GM18502 (cell line): ENCODE results near the gene PDCD1.

Source experiments
- ATAC-seq: cut with Tn5 transposase; IDR thresholded peaks from one replicate; pipeline ENCODE4 v1.9.1; 2021; ENCODE audit warnings: mild to moderate bottlenecking; ENCODE audit not compliant: unreplicated experiment, poor library complexity

Gene PDCD1

GRCh38 chr2:241866790-241867645 lies 8.3 kb upstream of the PDCD1 start:
- no peak for ATAC-seq

GRCh38 chr2:241865957-241866789 lies 7.5 kb upstream of the PDCD1 start:
- ATAC-seq: no peak

DNA sequence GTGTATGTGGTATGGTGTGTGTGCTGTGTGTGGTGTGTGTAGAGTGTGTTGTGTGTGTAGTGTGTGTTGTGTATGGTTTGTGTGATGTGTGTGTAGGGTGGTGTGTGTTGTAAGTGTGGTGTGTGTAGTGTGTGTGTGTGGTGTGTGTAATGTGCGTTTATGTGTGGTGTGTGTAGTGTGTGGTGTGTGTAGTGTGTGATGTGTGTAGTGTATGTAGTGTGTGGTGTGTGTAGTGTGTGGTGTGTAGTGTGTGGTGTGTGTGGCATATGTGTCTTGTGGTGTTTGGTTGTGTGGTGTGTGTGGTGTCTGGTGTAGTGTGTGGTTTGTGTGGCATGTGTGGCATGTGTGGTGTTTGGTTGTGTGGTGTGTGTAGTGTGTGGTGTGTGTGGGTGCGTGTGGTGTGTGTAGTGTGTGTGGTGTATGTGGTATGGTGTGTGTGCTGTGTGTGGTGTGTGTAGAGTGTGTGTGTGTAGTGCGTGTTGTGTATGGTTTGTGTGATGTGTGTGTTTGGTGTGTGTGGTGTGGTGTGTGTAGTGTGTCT lies 6.8 kb upstream of the PDCD1 start:
- ATAC-seq: no peak

DNA sequence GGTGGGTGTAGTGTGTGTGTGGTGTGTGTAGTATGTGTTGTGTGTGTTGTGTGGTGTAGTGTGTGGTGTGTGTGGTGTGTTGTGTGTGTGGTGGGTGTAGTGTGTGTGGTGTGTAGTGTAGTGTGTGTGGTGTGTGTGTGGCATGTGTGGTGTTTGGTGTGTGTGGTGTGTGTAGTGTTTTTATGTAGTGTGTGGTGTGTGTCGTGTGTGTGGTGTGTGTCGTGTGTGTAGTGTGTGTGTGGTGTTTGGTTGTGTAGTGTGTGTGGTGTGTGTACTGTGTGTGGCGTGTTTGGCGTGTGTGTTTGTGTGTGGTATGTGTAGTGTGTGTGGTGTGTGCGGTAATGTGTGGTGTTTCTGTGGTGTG lies 6.1 kb upstream of the PDCD1 start:
- no peak for ATAC-seq

- ATAC-seq: no peak
These were observed 5.6 kb upstream of the PDCD1 start for GRCh38 chr2:241864168-241864849.

- ATAC-seq: no peak
These were observed 4.9 kb upstream of the PDCD1 start for GRCh38 chr2:241863536-241863954.

- no peak for ATAC-seq
These were observed 4.3 kb upstream of the PDCD1 start for GRCh38 chr2:241862775-241863535.

- ATAC-seq: no peak
These were observed 3.4 kb upstream of the PDCD1 start for GRCh38 chr2:241862093-241862492.

DNA sequence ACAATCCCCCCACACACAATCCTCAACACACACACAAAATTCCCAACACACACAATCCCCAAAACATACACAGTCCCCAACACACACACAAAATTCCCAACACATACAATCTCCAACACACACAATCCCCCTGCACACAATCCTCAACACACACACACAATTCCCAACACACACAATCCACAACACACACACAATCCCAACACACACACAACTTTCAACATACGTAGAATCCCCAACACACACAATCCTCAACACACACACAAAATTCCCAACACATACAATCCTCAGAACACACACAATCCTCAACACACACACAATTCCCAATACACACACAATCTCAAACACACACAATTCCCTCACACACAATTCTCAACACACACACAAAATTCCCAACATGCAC lies 2.6 kb upstream of the PDCD1 start:
- ATAC-seq: no peak

DNA sequence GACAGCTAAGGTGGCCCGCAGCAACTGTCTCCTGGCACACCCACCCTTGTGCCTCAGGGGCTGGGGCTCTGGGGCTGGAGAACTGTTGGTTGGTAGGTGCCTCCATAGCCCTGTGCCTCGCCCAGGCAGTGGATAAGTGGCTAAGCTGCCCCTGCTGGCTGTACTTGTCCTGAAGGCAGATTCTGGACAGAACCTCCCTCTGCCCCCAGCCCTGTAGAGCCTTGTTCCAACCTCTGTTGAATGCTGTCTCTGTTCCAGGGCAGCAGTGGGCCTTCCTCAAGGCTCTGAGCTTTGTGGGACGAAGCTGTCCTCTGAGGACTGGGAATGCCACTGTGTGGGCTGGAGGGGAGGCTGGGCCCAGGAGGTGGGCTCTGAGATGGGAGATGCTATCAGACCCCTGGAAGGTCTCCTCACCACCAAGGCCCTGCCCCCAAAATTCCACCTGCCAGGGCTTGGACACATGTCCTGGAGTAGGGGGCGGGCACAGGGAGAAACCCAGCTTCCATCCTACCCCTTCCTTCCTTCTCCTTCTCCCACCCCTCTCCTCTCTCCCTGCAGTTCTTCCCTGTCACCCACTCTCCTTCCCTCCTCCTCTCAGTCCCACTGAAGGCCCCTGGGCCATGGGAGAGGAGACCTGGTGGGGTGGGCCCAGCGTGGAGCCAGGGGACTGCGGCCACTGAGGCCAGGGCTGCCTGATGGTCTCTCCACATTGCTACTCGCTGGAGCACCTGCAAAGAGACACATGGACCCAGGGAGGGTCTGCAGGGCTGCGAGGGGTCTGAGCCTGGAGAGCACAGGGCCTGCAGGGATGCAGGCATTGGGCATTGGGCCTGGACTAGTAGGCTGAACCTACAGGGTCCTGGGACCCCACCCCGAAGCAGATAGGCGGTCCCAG lies 1.7 kb upstream of the PDCD1 start:
- ATAC-seq: peak; percentile 6

DNA sequence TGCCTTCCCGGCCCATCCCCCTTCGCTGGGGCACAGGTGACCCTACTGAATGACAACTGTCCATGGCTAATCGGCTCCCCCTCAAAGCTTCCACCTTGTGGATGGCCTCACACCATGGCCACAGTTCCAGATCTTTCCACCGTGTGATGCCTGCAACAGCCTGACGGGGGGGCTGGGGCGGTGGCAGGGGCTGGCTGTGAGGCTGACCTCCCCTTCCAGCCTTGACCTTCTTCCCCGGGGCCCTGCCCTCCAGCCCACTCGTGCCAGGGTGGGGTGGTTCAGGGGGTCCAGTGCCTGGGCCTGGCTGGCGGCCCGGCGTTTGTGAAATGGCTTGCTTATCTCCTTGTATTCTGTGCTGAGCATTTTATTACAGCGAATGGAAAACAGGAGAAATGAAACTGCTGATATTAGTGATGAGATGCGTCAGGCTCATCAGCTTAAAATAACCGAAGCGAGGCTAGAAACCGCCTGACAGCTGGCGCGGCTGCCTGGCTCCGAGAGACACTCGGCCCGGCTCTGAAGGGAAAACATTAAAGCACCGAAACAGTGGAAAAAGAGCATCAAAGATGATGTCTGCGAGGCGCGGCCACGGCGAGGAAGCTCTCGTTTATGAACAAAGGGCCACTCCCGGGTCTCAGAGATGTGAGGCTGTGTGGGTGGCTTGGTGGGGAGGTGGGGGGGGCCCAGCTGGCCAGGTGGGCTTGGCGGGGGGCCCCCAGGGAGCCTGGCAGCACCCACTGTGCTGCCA lies 916 bp upstream of the PDCD1 start:
- ATAC-seq: peak; percentile 56

DNA sequence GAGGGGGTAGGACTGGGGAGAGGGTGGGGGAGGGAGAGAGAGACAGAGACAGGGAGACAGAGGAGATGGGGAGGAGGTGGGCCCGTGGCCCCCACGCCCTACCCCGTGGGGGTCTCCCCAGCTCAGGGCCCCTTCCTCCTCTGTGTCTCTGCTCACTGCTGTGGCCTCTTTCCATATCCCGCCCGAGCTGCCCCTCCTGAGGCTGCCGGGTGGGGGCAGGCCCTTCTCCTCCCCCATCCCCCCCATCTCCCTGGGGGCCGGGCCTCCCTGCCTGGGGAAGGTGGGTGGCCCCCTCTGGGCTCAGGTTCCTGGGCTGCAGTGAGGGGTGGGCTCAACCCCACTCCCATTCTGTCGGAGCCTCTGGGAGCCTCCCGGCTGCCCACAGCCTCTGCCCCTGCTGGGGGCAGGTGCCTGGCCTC lies 332 bp upstream of the PDCD1 start:
- ATAC-seq: no peak

GRCh38 chr2:241857572-241858121 lies 1.0 kb downstream of the PDCD1 start:
- ATAC-seq: no peak

- no peak for ATAC-seq
These were observed 1.6 kb downstream of the PDCD1 start for GRCh38 chr2:241857041-241857541.

- ATAC-seq: no peak
These were observed 2.7 kb downstream of the PDCD1 start for GRCh38 chr2:241855888-241856422.

DNA sequence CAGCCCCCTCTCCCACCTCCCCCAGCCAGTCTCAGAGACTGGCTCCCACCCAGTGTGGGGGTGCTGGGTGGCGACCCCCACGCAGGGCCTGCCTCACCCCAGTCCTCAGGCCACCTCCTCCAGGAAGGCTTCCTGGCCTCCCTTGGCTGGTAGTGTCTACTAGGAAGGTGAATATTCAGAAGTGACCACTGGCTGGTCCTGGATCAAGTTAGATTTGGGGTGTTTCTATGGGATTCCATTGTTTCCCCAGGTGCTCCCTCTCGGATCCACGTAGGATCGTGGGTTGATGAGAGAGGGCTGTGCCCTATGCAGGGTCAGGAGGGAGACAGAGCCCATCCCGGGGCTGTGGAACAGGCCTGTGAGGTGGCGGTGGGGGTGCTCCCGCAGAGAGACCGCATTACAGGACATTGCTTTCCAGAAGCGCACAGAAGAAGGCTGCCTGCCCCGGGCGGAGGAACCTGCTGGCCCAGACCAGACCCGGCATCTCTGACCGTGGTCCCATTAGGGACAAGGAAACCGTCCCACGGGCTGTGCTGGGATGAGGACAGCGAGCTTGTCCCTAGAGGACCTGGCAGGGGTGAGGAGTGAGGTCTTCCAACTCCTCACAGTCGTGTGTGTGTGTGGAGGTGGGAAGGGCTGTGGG lies 3.3 kb downstream of the PDCD1 start:
- no peak for ATAC-seq
